Neural progenitor cell (in vitro differentiated cells): Measurements from ENCODE around the gene RYR1. TPM values are rescaled to one million over a fixed set of nuclear protein-coding genes. Genes with fewer than 3 reads are reported as not detected.
"Not testable (repeated sequence)": the region's sequence is repeated elsewhere in the genome, so short reads cannot be mapped to it uniquely, and the experiment has no call there.

Experiments used
- DNase-seq: peaks from one replicate; pipeline ENCODE4 v3.0.0-alpha.2; 2016; ENCODE audit warnings: low spot score
- H2AFZ ChIP-seq: fragments of 200-600 bp; sonication (generic); replicated peaks from 2 replicates; pipeline ENCODE4 v1.6.1; 2016; ENCODE audit warnings: antibody characterized with exemption
- H3F3A ChIP-seq: fragments of 200-600 bp; sonication (generic); 2 replicates; pipeline ENCODE4 v1.6.1; 2016; ENCODE audit warnings: antibody characterized with exemption, low read depth
- H3K27ac ChIP-seq: fragments of 200-600 bp; sonication (generic); 2 replicates; pipeline ENCODE4 v1.5.1; 2016; ENCODE audit warnings: mild to moderate bottlenecking
- H3K27me3 ChIP-seq: fragments of 200-600 bp; sonication (generic); 2 replicates; pipeline ENCODE4 v1.6.1; 2016; ENCODE audit warnings: mild to moderate bottlenecking, moderate library complexity
- H3K36me3 ChIP-seq: fragments of 200-600 bp; sonication (generic); 2 replicates; pipeline ENCODE4 v1.5.1; 2016
- H3K4me1 ChIP-seq: fragments of 200-600 bp; sonication (generic); 2 replicates; pipeline ENCODE4 v1.6.1; 2016; ENCODE audit warnings: mixed run types
- H3K4me2 ChIP-seq: fragments of 200-600 bp; sonication (generic); 2 replicates; pipeline ENCODE4 v1.6.1; 2016
- H3K4me3 ChIP-seq: fragments of 200-600 bp; sonication (generic); 2 replicates; pipeline ENCODE4 v1.5.1; 2016
- H3K79me2 ChIP-seq: fragments of 200-600 bp; sonication (generic); 2 replicates; pipeline ENCODE4 v1.6.1; 2016; ENCODE audit warnings: low read depth
- H3K9ac ChIP-seq: fragments of 200-600 bp; sonication (generic); 2 replicates; pipeline ENCODE4 v1.6.1; 2016
- H3K9me3 ChIP-seq: fragments of 200-600 bp; sonication (generic); 2 replicates; pipeline ENCODE4 v1.5.1; 2016; ENCODE audit warnings: low read depth
- H4K20me1 ChIP-seq: fragments of 200-600 bp; sonication (generic); 2 replicates; pipeline ENCODE4 v1.6.1; 2016; ENCODE audit warnings: low read depth
- H3K27ac Mint-ChIP-seq: 3 replicates; pipeline ENCODE4 v1.8.0; 2021; ENCODE audit warnings: mixed read lengths
- H3K27me3 Mint-ChIP-seq: 2 replicates; pipeline ENCODE4 v1.8.0; 2022; ENCODE audit warnings: low read depth, mild to moderate bottlenecking, inconsistent platforms, moderate library complexity, mixed read lengths; ENCODE audit not compliant: insufficient read depth
- H3K36me3 Mint-ChIP-seq: 3 replicates; pipeline ENCODE4 v1.8.0; 2021; ENCODE audit warnings: mixed read lengths
- H3K4me1 Mint-ChIP-seq: 3 replicates; pipeline ENCODE4 v1.8.0; 2021; ENCODE audit warnings: mixed read lengths
- H3K4me3 Mint-ChIP-seq: 3 replicates; pipeline ENCODE4 v1.8.0; 2021; ENCODE audit warnings: mild to moderate bottlenecking, moderate library complexity, mixed read lengths
- H3K9me3 Mint-ChIP-seq: 3 replicates; pipeline ENCODE4 v1.8.0; 2020; ENCODE audit warnings: mixed read lengths
- CTCF ChIP-seq: fragments of 200-600 bp; sonication (generic); IDR thresholded peaks from 2 replicates; pipeline ENCODE4 v1.5.1; 2017; ENCODE audit warnings: antibody characterized with exemption, mild to moderate bottlenecking
- EZH2 ChIP-seq: fragments of 200-600 bp; sonication (generic); IDR thresholded peaks from 2 replicates; pipeline ENCODE4 v1.6.1; 2017; ENCODE audit warnings: antibody characterized with exemption, mild to moderate bottlenecking, moderate library complexity
- EZH2phosphoT487 ChIP-seq: fragments of 200-600 bp; sonication (generic); IDR thresholded peaks from 2 replicates; pipeline ENCODE4 v1.6.1; 2017; ENCODE audit warnings: antibody characterized with exemption
- total RNA-seq: library from RNA; depleted of rRNA; stranded (reverse); fragments of >200 nt; gene quantifications from 2 replicates; pipeline ENCODE4 v1.2.3, GENCODE V29; 2015; ENCODE audit warnings: low replicate concordance

The RYR1 gene
- total RNA-seq, 1 donor from 2014 or later: 0.60 TPM

DNA sequence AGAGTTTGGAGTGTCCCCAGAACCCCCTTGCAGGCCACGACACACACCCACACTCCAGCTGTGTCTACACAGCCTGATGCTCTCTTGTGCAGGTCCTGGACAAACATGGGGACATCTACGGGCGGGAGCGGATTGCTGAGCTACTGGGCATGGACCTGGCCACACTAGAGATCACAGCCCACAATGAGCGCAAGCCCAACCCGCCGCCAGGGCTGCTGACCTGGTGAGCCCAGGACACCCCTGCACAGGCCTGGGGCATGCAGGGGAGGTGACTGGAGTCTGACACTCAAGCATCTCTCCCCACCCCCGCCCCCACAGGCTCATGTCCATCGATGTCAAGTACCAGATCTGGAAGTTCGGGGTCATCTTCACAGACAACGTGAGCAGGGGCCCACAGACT lies 144.3 kb downstream of the RYR1 start:
- H3K79me2 ChIP-seq: no peaks in the 10 kb centered on the region
- H3K4me3 Mint-ChIP-seq: no peak overlapping the region
- H3K4me1 ChIP-seq: no peaks in the 10 kb centered on the region
- no peak overlapping the region for H3K4me2 ChIP-seq
- no peaks in the 10 kb centered on the region for H3K36me3 Mint-ChIP-seq
- no peak overlapping the region for H3K4me3 ChIP-seq
- H3K27ac Mint-ChIP-seq: no peak overlapping the region
- DNase-seq: no peak
- no peaks in the 10 kb centered on the region for H3K9me3 Mint-ChIP-seq
- H2AFZ ChIP-seq: no peak overlapping the region
- H3K27me3 ChIP-seq: no peaks in the 10 kb centered on the region
- H3K9me3 ChIP-seq: no peaks in the 10 kb centered on the region
- H3K36me3 ChIP-seq: no peaks in the 10 kb centered on the region
- H3K4me1 Mint-ChIP-seq: no peaks in the 10 kb centered on the region
- TF ChIP-seq CTCF: no peak
- TF ChIP-seq EZH2: no peak
- TF ChIP-seq EZH2phosphoT487: no peak
- peaks cover 7% of the 10 kb centered on the region for H3K27me3 Mint-ChIP-seq
- no peak overlapping the region for H3K9ac ChIP-seq
- no peak overlapping the region for H3K27ac ChIP-seq
- no peaks in the 10 kb centered on the region for H4K20me1 ChIP-seq
- H3F3A ChIP-seq: no peaks in the 10 kb centered on the region

GRCh38 chr19:38579304-38579703 lies 145.8 kb downstream of the RYR1 start:
- H3K4me2 ChIP-seq, H3K4me1 ChIP-seq, H3K9ac ChIP-seq, H2AFZ ChIP-seq, H3K4me1 Mint-ChIP-seq, H3K4me3 Mint-ChIP-seq, H4K20me1 ChIP-seq, H3K4me3 ChIP-seq, H3K9me3 Mint-ChIP-seq, H3K27ac Mint-ChIP-seq, H3F3A ChIP-seq, H3K27me3 Mint-ChIP-seq, H3K27me3 ChIP-seq, H3K9me3 ChIP-seq, H3K36me3 Mint-ChIP-seq, H3K36me3 ChIP-seq, H3K79me2 ChIP-seq, H3K27ac ChIP-seq, DNase-seq: not testable (repeated sequence)

DNA sequence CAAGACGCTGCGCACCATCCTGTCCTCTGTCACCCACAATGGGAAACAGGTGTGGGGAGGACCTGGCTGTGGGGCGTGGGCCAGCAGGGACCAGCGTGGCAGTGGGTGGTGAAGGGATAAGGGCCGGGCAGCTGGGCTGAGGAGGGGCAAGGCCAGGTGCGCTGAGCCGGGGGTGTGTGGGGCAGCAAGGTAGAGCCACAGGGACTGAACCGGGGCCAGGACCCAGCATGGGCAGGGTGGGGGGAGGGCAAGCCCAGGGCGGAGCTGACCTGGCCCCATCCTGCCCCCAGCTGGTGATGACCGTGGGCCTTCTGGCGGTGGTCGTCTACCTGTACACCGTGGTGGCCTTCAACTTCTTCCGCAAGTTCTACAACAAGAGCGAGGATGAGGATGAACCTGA lies 146.6 kb downstream of the RYR1 start:
- H3K4me3 ChIP-seq: no peak overlapping the region

GRCh38 chr19:38583219-38583984 lies 149.9 kb downstream of the RYR1 start:
- no peak overlapping the region for H3K4me2 ChIP-seq
- no peaks in the 10 kb centered on the region for H3K9me3 ChIP-seq
- no peak overlapping the region for H3K27ac ChIP-seq
- no peaks in the 10 kb centered on the region for H3K27me3 ChIP-seq
- peak overlapping the region; percentile 44 for H3K27ac Mint-ChIP-seq
- no peaks in the 10 kb centered on the region for H3K4me1 ChIP-seq
- H3K4me3 ChIP-seq: no peak overlapping the region
- no peak overlapping the region for H2AFZ ChIP-seq
- DNase-seq: no peak
- peaks cover 4% of the 10 kb centered on the region for H3K27me3 Mint-ChIP-seq
- H3K79me2 ChIP-seq: no peaks in the 10 kb centered on the region
- H3K36me3 Mint-ChIP-seq: no peaks in the 10 kb centered on the region
- TF ChIP-seq CTCF (no peak), EZH2phosphoT487 (no peak), EZH2 (no peak)
- no peak overlapping the region for H3K4me3 Mint-ChIP-seq
- no peaks in the 10 kb centered on the region for H3K36me3 ChIP-seq
- H4K20me1 ChIP-seq: no peaks in the 10 kb centered on the region
- no peaks in the 10 kb centered on the region for H3F3A ChIP-seq
- H3K9me3 Mint-ChIP-seq: no peaks in the 10 kb centered on the region
- H3K4me1 Mint-ChIP-seq: no peaks in the 10 kb centered on the region
- H3K9ac ChIP-seq: no peak overlapping the region

More for the DNA sequence above, 146.6 kb downstream of the RYR1 start:
- Mint-ChIP-seq H3K27me3 (peaks cover 7% of the 10 kb centered on the region), H3K36me3 (no peaks in the 10 kb centered on the region), H3K9me3 (no peaks in the 10 kb centered on the region), H3K4me3 (no peak overlapping the region), H3K27ac (no peak overlapping the region), H3K4me1 (no peaks in the 10 kb centered on the region)
- H3K4me2 ChIP-seq: no peak overlapping the region
- H3K36me3 ChIP-seq: no peaks in the 10 kb centered on the region
- no peaks in the 10 kb centered on the region for H3K9me3 ChIP-seq
- no peaks in the 10 kb centered on the region for H3K27me3 ChIP-seq
- no peaks in the 10 kb centered on the region for H4K20me1 ChIP-seq
- no peaks in the 10 kb centered on the region for H3K79me2 ChIP-seq
- TF ChIP-seq EZH2phosphoT487: no peak
- no peak for DNase-seq
- no peak overlapping the region for H3K9ac ChIP-seq
- H3K27ac ChIP-seq: no peak overlapping the region
- no peaks in the 10 kb centered on the region for H3K4me1 ChIP-seq
- H2AFZ ChIP-seq: no peak overlapping the region
- no peaks in the 10 kb centered on the region for H3F3A ChIP-seq
